ENCODE results near the gene ORAI3.

The ORAI3 gene

GRCh38 chr16:30920891-30921290 is 28.0 kb upstream of the ORAI3 start:
- no peak overlapping the region for H3K4me3 ChIP-seq (ENCODE audit: low read depth, low read length)
- TF ChIP-seq, protein P1, sequence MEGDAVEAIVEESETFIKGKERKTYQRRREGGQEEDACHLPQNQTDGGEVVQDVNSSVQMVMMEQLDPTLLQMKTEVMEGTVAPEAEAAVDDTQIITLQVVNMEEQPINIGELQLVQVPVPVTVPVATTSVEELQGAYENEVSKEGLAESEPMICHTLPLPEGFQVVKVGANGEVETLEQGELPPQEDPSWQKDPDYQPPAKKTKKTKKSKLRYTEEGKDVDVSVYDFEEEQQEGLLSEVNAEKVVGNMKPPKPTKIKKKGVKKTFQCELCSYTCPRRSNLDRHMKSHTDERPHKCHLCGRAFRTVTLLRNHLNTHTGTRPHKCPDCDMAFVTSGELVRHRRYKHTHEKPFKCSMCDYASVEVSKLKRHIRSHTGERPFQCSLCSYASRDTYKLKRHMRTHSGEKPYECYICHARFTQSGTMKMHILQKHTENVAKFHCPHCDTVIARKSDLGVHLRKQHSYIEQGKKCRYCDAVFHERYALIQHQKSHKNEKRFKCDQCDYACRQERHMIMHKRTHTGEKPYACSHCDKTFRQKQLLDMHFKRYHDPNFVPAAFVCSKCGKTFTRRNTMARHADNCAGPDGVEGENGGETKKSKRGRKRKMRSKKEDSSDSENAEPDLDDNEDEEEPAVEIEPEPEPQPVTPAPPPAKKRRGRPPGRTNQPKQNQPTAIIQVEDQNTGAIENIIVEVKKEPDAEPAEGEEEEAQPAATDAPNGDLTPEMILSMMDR (IDR thresholded peaks at IDR 0.05; ENCODE audit: low read depth, low read length) = no peak

GRCh38 chr16:30921459-30921747 is 27.5 kb upstream of the ORAI3 start:
- H3K4me3 ChIP-seq (ENCODE audit: low read depth, low read length) = peak overlapping the region; percentile 63
- TF ChIP-seq, protein P1 (IDR thresholded peaks at IDR 0.05; ENCODE audit: low read depth, low read length) = no peak

DNA sequence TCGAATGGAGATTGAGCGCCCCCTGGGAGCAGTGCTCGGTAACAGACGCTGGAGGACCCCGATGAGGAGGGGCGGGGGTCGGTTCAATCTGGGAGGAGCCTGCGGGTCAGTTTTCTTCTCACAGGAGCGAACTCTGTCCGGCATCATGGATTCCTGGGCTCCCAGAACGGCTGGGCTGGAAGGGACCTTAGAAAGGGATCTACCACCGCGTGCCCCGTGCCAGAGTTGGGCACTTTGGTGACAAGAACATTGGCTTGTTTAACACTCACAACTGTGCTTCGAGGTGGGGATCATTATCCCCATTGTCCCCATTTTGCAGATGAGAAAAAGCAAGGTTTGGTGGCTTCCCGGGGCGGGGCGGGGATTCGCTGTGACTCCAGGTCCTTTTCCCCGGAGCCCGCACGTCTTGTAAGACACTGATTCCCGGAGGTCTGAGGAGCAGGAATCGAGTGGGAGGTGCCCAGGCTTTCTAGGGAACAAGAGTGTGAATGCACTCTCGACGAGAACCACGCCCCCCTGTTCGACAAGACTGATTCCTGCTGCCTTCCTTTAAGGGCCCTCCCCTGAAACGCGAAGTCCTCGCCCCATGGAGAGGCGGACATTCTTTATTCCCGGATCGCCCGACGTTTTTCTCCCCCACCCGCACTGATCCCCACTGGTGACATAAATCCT is 27.0 kb upstream of the ORAI3 start:
- TF ChIP-seq, protein P1 (IDR thresholded peaks at IDR 0.05; ENCODE audit: low read depth, low read length) = peak; percentile 78
- H3K4me3 ChIP-seq (ENCODE audit: low read depth, low read length) = peak overlapping the region; percentile 63

DNA sequence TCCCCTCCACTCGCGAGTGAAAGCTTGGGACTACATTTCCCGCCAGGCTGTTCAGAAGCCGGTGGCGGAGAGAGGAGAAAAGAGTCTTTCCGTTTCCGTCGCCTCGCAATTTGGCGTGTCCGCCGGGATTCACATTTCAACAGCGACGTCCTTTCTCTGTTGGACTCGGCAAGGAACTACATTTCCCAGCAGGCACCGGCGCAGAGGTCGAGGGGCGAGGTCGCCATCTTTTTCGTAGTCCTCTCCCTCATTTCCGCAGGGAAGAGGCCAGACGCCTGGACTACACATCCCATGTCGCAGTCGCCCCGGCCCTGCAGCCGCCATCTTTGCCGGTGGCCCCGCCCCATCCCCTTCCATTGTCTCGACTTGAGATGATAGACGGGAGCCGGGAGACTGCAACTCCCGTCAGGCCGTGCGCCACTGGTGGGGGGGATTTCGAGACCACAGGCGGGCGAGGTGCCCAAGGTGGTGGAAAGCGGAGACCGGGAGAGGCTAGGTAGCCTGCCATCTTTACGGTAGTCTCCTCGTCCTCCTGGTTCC is 26.4 kb upstream of the ORAI3 start:
- TF ChIP-seq, protein P1 (IDR thresholded peaks at IDR 0.05; ENCODE audit: low read depth, low read length) = no peak
- peak overlapping the region; percentile 90 for H3K4me3 ChIP-seq (ENCODE audit: low read depth, low read length)

DNA sequence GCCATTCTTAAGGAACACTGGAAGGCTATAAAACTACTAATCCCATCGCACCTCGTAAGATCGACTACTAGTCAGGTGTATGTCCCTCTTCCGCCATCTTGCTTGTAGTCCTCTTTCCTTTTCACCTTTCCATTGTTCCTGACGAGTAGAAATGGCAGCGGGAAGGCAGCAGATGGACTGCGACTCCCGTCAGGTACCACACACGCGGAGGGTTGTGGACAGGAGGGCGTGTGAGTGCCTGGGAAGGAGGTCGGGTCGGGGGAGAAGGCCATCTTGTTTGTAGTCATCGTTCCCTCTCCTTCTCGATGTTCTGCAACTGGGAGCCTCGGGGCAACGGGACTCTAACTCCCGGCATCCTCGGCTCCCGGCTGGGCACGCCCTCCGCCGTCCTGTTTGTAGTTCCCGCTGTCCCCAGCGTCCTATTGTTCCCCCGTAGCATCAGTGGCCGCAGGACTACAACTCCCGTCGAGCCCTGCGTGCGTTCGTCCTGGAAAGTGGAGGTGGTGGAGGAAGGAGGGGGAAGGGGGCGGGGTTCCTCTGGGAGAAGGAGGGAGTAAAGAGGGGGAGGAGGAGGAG is 25.8 kb upstream of the ORAI3 start:
- TF ChIP-seq, protein P1 (IDR thresholded peaks at IDR 0.05; ENCODE audit: low read depth, low read length) = no peak
- H3K4me3 ChIP-seq (ENCODE audit: low read depth, low read length) = peak overlapping the region; percentile 90

GRCh38 chr16:30923554-30924075 is 25.3 kb upstream of the ORAI3 start, which contains the start of gene FBXL19:
Gene FBXL19 (plus strand): TSS chr16:30923572. CDS start chr16:30925755, 2,183 bp downstream.
- peak within 1 kb of the TSS; percentile 90 for H3K4me3 ChIP-seq (ENCODE audit: low read depth, low read length)
- TF ChIP-seq, protein P1 (IDR thresholded peaks at IDR 0.05; ENCODE audit: low read depth, low read length) = no peak
